ENCODE data around the gene OR2G2.

- no peak for TF ChIP-seq EP300 (IDR thresholded peaks at IDR 0.05; ENCODE audit: borderline replicate concordance)
- TF ChIP-seq, protein P1, sequence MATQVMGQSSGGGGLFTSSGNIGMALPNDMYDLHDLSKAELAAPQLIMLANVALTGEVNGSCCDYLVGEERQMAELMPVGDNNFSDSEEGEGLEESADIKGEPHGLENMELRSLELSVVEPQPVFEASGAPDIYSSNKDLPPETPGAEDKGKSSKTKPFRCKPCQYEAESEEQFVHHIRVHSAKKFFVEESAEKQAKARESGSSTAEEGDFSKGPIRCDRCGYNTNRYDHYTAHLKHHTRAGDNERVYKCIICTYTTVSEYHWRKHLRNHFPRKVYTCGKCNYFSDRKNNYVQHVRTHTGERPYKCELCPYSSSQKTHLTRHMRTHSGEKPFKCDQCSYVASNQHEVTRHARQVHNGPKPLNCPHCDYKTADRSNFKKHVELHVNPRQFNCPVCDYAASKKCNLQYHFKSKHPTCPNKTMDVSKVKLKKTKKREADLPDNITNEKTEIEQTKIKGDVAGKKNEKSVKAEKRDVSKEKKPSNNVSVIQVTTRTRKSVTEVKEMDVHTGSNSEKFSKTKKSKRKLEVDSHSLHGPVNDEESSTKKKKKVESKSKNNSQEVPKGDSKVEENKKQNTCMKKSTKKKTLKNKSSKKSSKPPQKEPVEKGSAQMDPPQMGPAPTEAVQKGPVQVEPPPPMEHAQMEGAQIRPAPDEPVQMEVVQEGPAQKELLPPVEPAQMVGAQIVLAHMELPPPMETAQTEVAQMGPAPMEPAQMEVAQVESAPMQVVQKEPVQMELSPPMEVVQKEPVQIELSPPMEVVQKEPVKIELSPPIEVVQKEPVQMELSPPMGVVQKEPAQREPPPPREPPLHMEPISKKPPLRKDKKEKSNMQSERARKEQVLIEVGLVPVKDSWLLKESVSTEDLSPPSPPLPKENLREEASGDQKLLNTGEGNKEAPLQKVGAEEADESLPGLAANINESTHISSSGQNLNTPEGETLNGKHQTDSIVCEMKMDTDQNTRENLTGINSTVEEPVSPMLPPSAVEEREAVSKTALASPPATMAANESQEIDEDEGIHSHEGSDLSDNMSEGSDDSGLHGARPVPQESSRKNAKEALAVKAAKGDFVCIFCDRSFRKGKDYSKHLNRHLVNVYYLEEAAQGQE (IDR thresholded peaks at IDR 0.05; ENCODE audit: low read depth): no peak
- TF ChIP-seq USF1 (IDR thresholded peaks at IDR 0.05): no peak
- TF ChIP-seq YY1 (IDR thresholded peaks at IDR 0.05; ENCODE audit: low read depth): no peak
- no peak for TF ChIP-seq EGR1 (IDR thresholded peaks at IDR 0.05)
- TF ChIP-seq RAD21 (IDR thresholded peaks at IDR 0.05; ENCODE audit: low read depth): no peak
- no peak for TF ChIP-seq TAF1 (IDR thresholded peaks at IDR 0.05; ENCODE audit: low read depth)
- TF ChIP-seq ZBTB7A (IDR thresholded peaks at IDR 0.05; ENCODE audit: low read depth): no peak
- TF ChIP-seq FOXM1 (IDR thresholded peaks at IDR 0.05; ENCODE audit: borderline replicate concordance, low read depth): no peak
Measured at GRCh38 chr1:247562198-247562597, 26.0 kb upstream of the OR2G2 start.
